Uterus (tissue), 4 donors: ENCODE data around the gene GNS. TPM values are rescaled to one million over a fixed set of nuclear protein-coding genes. Genes with fewer than 3 reads are reported as not detected.

ENCODE experiments used
- DNase-seq, 2 donors: peaks; one replicate each; pipeline ENCODE4 v3.0.0-alpha.2; 2019 to 2020
- H3K27ac ChIP-seq, 2 donors: fragments of 200-600 bp; sonication (generic); 1 replicate in 1 of 2; 2 replicates in 1 of 2; pipeline ENCODE4 v1.5.1; 2016 to 2018
- H3K27me3 ChIP-seq, 2 donors: fragments of 200-600 bp; sonication (generic); one replicate each; pipeline ENCODE4 v1.5.1; 2018 to 2019; ENCODE audit warnings: control low read depth in 1 of 2
- H3K36me3 ChIP-seq, 2 donors: fragments of 200-600 bp; sonication (generic); one replicate each; pipeline ENCODE4 v1.5.1; 2019; ENCODE audit warnings: control low read depth in 1 of 2
- H3K4me1 ChIP-seq, 2 donors: fragments of 200-600 bp; sonication (generic); one replicate each; pipeline ENCODE4 v1.5.1; 2018 to 2019; ENCODE audit warnings: control low read depth in 1 of 2
- H3K4me3 ChIP-seq, 2 donors: fragments of 200-600 bp; sonication (generic); 1 replicate in 1 of 2; 2 replicates in 1 of 2; pipeline ENCODE4 v1.5.1; 2018 to 2019; ENCODE audit warnings: mild to moderate bottlenecking in 1 of 2
- H3K9me3 ChIP-seq, 2 donors: fragments of 200-600 bp; sonication (generic); one replicate each; pipeline ENCODE4 v1.5.1; 2019; ENCODE audit warnings: control low read depth in 1 of 2
- CTCF ChIP-seq, 4 experiments: fragments of 200-600 bp in 2 of 4; fragments of 450-650 bp in 2 of 4; sonication (generic) in 2 of 4; IDR thresholded peaks; one replicate each; pipeline ENCODE4 v1.5.1; 2016 to 2019; ENCODE audit warnings: antibody characterized with exemption in 4 of 4, mild to moderate bottlenecking in 2 of 4, moderate library complexity in 1 of 4
- POLR2A ChIP-seq, 2 donors: fragments of 450-650 bp; IDR thresholded peaks; one replicate each; pipeline ENCODE4 v1.6.1; 2016; ENCODE audit warnings: antibody characterized with exemption in 2 of 2, mild to moderate bottlenecking in 1 of 2, moderate library complexity in 1 of 2
- intact Hi-C: fragments of 100-400 bp; cut with DNase I; formaldehyde crosslinking; loops from one replicate; pipeline ENCODE4 v1.15.1; 2023; ENCODE audit warnings: low total_unique reads
- total RNA-seq, 4 donors: library from RNA; depleted of rRNA in 3 of 4; stranded (reverse); fragments of >200 nt in 3 of 4; gene quantifications; one replicate each; pipeline versions ENCODE4 v1.1.0 to v1.2.4, GENCODE V29; 2014 to 2023
- donor health status: DM: yes; HTN: yes; CAD: no.

GNS gene
- total RNA-seq, 4 donors from 2014 or later, result 71.5 to 148 (median 116) TPM

DNA sequence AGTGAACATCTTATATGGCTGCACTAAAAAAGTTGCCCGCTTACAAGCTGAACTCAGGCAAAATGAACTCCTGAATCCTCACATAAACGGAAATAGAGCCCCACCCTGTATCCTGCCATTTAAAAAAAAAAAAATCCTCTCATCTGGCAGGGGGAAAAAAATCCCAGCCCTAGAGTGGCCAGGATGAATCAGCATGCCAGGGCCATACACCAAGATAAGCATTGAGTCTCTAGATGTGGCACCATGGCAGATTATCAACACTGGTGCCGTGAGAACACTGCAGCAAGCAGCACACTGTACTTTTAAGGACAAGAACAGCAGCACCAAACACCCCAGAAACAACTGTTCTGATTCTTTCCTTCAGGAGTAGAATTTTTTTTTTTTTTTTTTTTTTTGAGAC lies 83.4 kb downstream of the GNS start:
- Histone ChIP-seq H3K27me3 (no peaks in the 10 kb centered on the region), H3K27ac (peak overlapping the region; percentile 79 to 83), H3K4me1 (peaks cover 0 to 17% of the 10 kb centered on the region in 2 donors), H3K4me3 (no peak overlapping the region), H3K9me3 (no peaks in the 10 kb centered on the region), H3K36me3 (no peaks in the 10 kb centered on the region)
- DNase-seq, result no peak
- TF ChIP-seq POLR2A (IDR thresholded peaks at IDR 0.05) (no peak), CTCF (IDR thresholded peaks at IDR 0.05) (no peak)
- intact Hi-C loops, result no loop called here

GRCh38 chr12:64674367-64674922 lies 84.8 kb downstream of the GNS start:
- peak overlapping the region; percentile 79 to 86 for H3K27ac ChIP-seq
- H3K27me3 ChIP-seq, result no peaks in the 10 kb centered on the region
- TF ChIP-seq CTCF (IDR thresholded peaks at IDR 0.05) (no peak), POLR2A (IDR thresholded peaks at IDR 0.05) (no peak)
- H3K4me1 ChIP-seq, result peaks cover 0 to 19% of the 10 kb centered on the region in 2 donors
- DNase-seq, result no peak
- H3K4me3 ChIP-seq, result no peak overlapping the region
- H3K9me3 ChIP-seq, result no peaks in the 10 kb centered on the region
- no peaks in the 10 kb centered on the region for H3K36me3 ChIP-seq
- intact Hi-C loops, result no loop called here

DNA sequence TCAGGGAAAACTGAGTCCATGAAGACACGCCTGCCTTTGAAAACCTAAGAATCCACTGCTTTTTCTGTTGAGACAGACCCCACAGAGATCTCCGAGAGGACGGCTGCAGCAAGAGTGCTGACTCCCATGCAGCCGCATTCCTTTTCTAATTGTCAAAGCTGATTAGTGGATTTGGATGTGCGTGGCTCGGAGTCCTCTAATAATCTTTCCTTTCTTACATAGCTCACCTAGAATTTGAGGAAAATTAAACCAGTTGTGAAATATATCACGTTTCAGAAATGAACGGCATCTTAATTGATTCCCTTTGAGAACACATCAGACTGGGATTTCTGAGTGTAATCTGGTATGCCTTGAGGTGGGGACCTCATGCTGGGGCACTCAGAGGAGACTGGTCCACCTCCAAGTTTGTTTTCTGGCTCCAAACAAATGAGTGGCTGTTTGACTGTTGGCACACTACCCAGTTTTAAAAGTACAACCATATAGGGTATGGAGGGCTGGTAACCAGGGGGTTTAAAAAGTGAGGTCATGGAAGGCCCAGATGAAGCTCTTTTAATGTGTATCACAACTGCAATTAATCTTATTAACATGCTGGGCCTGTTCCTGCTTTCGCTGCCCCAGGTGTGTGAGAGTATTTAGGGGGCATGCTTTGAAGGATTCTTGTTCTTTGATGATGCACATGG lies 85.6 kb downstream of the GNS start:
- DNase-seq, result peak in 1 of 2 donors; percentile 53
- no peak overlapping the region for H3K4me3 ChIP-seq
- no peaks in the 10 kb centered on the region for H3K9me3 ChIP-seq
- H3K27me3 ChIP-seq, result no peaks in the 10 kb centered on the region
- no peaks in the 10 kb centered on the region for H3K36me3 ChIP-seq
- peak overlapping the region; percentile 79 to 86 for H3K27ac ChIP-seq
- intact Hi-C loops, result no loop called here
- H3K4me1 ChIP-seq, result peaks cover 0 to 23% of the 10 kb centered on the region in 2 donors
- no peak for TF ChIP-seq POLR2A (IDR thresholded peaks at IDR 0.05)
- no peak for TF ChIP-seq CTCF (IDR thresholded peaks at IDR 0.05)

GRCh38 chr12:64672925-64673409 lies 86.2 kb downstream of the GNS start:
- Histone ChIP-seq H3K36me3 (no peaks in the 10 kb centered on the region), H3K9me3 (no peaks in the 10 kb centered on the region), H3K4me3 (no peak overlapping the region), H3K27ac (peak overlapping the region; percentile 79 to 86), H3K4me1 (peaks cover 0 to 23% of the 10 kb centered on the region in 2 donors), H3K27me3 (no peaks in the 10 kb centered on the region)
- intact Hi-C loops, result no loop called here
- peak; percentile 42 to 66 for DNase-seq
- TF ChIP-seq CTCF (IDR thresholded peaks at IDR 0.05) (no peak), POLR2A (IDR thresholded peaks at IDR 0.05) (no peak)

- no peak for DNase-seq
- H3K27ac ChIP-seq, result peak overlapping the region; percentile 79 to 86
- TF ChIP-seq POLR2A (IDR thresholded peaks at IDR 0.05) (no peak), CTCF (IDR thresholded peaks at IDR 0.05) (no peak)
- H3K4me1 ChIP-seq, result peaks cover 0 to 23% of the 10 kb centered on the region in 2 donors
- no peaks in the 10 kb centered on the region for H3K27me3 ChIP-seq
- no peak overlapping the region for H3K4me3 ChIP-seq
- intact Hi-C loops, result no loop called here
- no peaks in the 10 kb centered on the region for H3K9me3 ChIP-seq
- no peaks in the 10 kb centered on the region for H3K36me3 ChIP-seq
These were observed 87.5 kb downstream of the GNS start for GRCh38 chr12:64671681-64672080.
